ENCODE measurements around the gene TBC1D22A.

TBC1D22A gene

DNA sequence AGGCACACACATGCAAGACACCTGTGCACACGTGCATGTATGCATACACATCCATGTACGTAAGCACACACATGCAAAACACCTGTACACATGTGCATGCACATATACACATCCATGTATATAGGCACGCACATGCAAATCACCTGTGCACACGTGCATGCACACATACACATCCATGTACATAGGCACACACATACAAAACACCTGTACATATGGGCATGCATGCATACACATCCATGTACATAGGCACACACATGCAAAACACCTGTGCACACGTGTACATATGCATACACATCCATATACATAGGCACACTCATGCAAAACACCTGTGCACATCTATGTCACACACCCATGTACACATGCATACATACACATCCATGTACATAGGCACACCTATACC is 458.3 kb downstream of the TBC1D22A start:
- Histone ChIP-seq H3K4me2 (no peak overlapping the region), H4K20me1 (ENCODE audit: insufficient read depth) (no peaks in the 10 kb centered on the region), H2AFZ (ENCODE audit: low read depth) (no peak overlapping the region), H3K4me1 (ENCODE audit: low read depth, poor library complexity, severe bottlenecking) (no peaks in the 10 kb centered on the region), H3K9ac (no peak overlapping the region), H3K36me3 (ENCODE audit: insufficient read depth) (no peaks in the 10 kb centered on the region), H3K79me2 (ENCODE audit: insufficient read depth, low read depth) (no peaks in the 10 kb centered on the region), H3K4me3 (IDR thresholded peaks at IDR 0.05; ENCODE audit: insufficient read depth, low read depth, low read length) (no peak overlapping the region), H3K27me3 (ENCODE audit: insufficient read depth, low read depth) (no peaks in the 10 kb centered on the region), H3K27ac (no peak overlapping the region)
- TF ChIP-seq, protein P1, sequence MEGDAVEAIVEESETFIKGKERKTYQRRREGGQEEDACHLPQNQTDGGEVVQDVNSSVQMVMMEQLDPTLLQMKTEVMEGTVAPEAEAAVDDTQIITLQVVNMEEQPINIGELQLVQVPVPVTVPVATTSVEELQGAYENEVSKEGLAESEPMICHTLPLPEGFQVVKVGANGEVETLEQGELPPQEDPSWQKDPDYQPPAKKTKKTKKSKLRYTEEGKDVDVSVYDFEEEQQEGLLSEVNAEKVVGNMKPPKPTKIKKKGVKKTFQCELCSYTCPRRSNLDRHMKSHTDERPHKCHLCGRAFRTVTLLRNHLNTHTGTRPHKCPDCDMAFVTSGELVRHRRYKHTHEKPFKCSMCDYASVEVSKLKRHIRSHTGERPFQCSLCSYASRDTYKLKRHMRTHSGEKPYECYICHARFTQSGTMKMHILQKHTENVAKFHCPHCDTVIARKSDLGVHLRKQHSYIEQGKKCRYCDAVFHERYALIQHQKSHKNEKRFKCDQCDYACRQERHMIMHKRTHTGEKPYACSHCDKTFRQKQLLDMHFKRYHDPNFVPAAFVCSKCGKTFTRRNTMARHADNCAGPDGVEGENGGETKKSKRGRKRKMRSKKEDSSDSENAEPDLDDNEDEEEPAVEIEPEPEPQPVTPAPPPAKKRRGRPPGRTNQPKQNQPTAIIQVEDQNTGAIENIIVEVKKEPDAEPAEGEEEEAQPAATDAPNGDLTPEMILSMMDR (conservative IDR thresholded peaks at IDR 0.05; ENCODE audit: low read depth, low read length): no peak

DNA sequence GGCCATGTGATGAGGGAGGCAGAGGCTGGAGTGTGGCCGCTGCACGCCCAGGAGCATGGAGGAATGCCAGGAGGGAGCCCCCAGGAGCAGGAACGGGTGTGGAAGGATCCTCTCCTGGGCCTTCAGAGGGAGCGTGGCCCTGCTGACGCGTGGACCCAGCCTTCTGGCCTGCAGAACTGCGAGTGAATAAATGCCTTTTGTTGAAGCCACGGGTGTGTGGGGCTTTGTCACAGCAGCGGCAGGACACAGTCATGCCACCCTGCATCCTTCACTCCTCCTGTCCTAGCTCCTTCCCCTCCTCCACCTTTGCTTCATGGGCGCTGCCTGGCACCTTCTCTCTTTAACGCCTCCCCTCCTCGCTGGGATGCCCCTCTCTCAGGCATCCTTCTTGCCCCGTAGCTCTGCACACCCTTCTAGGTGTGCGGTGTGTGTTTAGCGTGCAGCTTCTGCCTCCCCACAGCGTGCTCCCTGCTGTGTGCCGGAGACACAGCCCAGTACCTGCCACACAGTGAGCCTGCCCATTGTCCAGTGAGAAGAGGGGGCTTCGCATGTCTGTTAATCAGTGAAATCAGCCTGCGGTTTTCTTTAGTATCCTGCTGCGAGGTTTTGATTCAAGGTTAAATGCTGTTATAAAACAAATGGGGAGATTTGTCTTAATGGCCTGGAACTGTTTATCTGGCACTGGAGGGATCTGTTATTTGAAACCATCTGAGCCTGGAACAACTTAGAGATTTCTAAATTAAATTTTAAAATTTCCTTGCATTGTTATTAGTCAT is 459.6 kb downstream of the TBC1D22A start:
- H3K27me3 ChIP-seq (ENCODE audit: insufficient read depth, low read depth): no peaks in the 10 kb centered on the region
- H3K27ac ChIP-seq: no peak overlapping the region
- no peaks in the 10 kb centered on the region for H3K79me2 ChIP-seq (ENCODE audit: insufficient read depth, low read depth)
- H3K4me2 ChIP-seq: no peak overlapping the region
- TF ChIP-seq, protein P1 (conservative IDR thresholded peaks at IDR 0.05; ENCODE audit: low read depth, low read length): no peak
- no peaks in the 10 kb centered on the region for H3K4me1 ChIP-seq (ENCODE audit: low read depth, poor library complexity, severe bottlenecking)
- H2AFZ ChIP-seq (ENCODE audit: low read depth): no peak overlapping the region
- no peaks in the 10 kb centered on the region for H4K20me1 ChIP-seq (ENCODE audit: insufficient read depth)
- H3K9ac ChIP-seq: no peak overlapping the region
- no peaks in the 10 kb centered on the region for H3K36me3 ChIP-seq (ENCODE audit: insufficient read depth)
- H3K4me3 ChIP-seq (IDR thresholded peaks at IDR 0.05; ENCODE audit: insufficient read depth, low read depth, low read length): no peak overlapping the region
